Measurements from ENCODE around the gene ATL1. TPM values are rescaled to one million over a fixed set of nuclear protein-coding genes. Genes with fewer than 3 reads are reported as not detected.

Gene ATL1
- total RNA-seq, 1 donor from 2014 or later = 1.2 TPM

GRCh38 chr14:50521912-50522341, 38.0 kb upstream of the ATL1 start:
- Histone ChIP-seq H3K4me1 (peaks cover 0 to 9% of the 10 kb centered on the region in 2 donors), H3K27me3 (no peaks in the 10 kb centered on the region), H3K4me3 (no peak overlapping the region), H3K9me3 (no peaks in the 10 kb centered on the region), H3K36me3 (no peaks in the 10 kb centered on the region), H3K27ac (peak overlapping the region; percentile 37 to 49)
- DNase-seq (ENCODE audit: low spot score in 2 of 2) = no peak
- intact Hi-C loops (cut with DNase I) = no loop called here
- no peak for TF ChIP-seq CTCF (IDR thresholded peaks at IDR 0.05)

- H3K36me3 ChIP-seq = no peaks in the 10 kb centered on the region
- DNase-seq (ENCODE audit: low spot score in 2 of 2) = no peak
- TF ChIP-seq CTCF (IDR thresholded peaks at IDR 0.05) = no peak
- H3K27me3 ChIP-seq = no peaks in the 10 kb centered on the region
- no peak overlapping the region for H3K4me3 ChIP-seq
- peaks cover 0 to 9% of the 10 kb centered on the region in 2 donors for H3K4me1 ChIP-seq
- intact Hi-C loops (cut with DNase I) = no loop called here
- H3K9me3 ChIP-seq = no peaks in the 10 kb centered on the region
- no peak overlapping the region for H3K27ac ChIP-seq
Observed at GRCh38 chr14:50523271-50524041, 36.5 kb upstream of the ATL1 start.

- Histone ChIP-seq H3K27ac (no peak overlapping the region), H3K4me3 (no peak overlapping the region), H3K27me3 (no peaks in the 10 kb centered on the region), H3K9me3 (no peaks in the 10 kb centered on the region), H3K36me3 (no peaks in the 10 kb centered on the region), H3K4me1 (peaks cover 0 to 12% of the 10 kb centered on the region in 2 donors)
- no peak for TF ChIP-seq CTCF (IDR thresholded peaks at IDR 0.05)
- no peak for DNase-seq (ENCODE audit: low spot score in 2 of 2)
- intact Hi-C loops (cut with DNase I) = no loop called here
Observed at GRCh38 chr14:50524060-50524459, 35.9 kb upstream of the ATL1 start.

GRCh38 chr14:50524731-50525515, 35.0 kb upstream of the ATL1 start:
- Histone ChIP-seq H3K36me3 (no peaks in the 10 kb centered on the region), H3K27me3 (no peaks in the 10 kb centered on the region), H3K27ac (no peak overlapping the region), H3K9me3 (no peaks in the 10 kb centered on the region), H3K4me3 (no peak overlapping the region), H3K4me1 (peaks cover 0 to 18% of the 10 kb centered on the region in 2 donors)
- no peak for DNase-seq (ENCODE audit: low spot score in 2 of 2)
- TF ChIP-seq CTCF (IDR thresholded peaks at IDR 0.05) = no peak
- intact Hi-C loops (cut with DNase I) = no loop called here

GRCh38 chr14:50528000-50528399, 31.9 kb upstream of the ATL1 start:
- Histone ChIP-seq H3K27me3 (no peaks in the 10 kb centered on the region), H3K36me3 (no peaks in the 10 kb centered on the region), H3K9me3 (no peaks in the 10 kb centered on the region), H3K4me3 (no peak overlapping the region), H3K27ac (no peak overlapping the region), H3K4me1 (peaks cover 3 to 15% of the 10 kb centered on the region in 2 donors)
- DNase-seq (ENCODE audit: low spot score in 2 of 2) = no peak
- intact Hi-C loops (cut with DNase I) = no loop called here
- no peak for TF ChIP-seq CTCF (IDR thresholded peaks at IDR 0.05)
